ENCODE data around the gene PEX7. TPM values are rescaled to one million over a fixed set of nuclear protein-coding genes. Genes with fewer than 3 reads are reported as not detected.
"Not testable (repeated sequence)": the region's sequence is repeated elsewhere in the genome, so short reads cannot be mapped to it uniquely, and the experiment has no call there.

The PEX7 gene
- total RNA-seq, 1 donor from 2014 or later: 6.1 TPM

- no peak for FAIRE-seq
- no peak for DNase-seq (ENCODE audit: low spot score in 2 of 2)
These were observed 110.2 kb downstream of the PEX7 start for GRCh38 chr6:136932599-136932998.

GRCh38 chr6:136945072-136945471 lies 122.7 kb downstream of the PEX7 start:
- FAIRE-seq: no peak
- DNase-seq (ENCODE audit: low spot score in 2 of 2): no peak

GRCh38 chr6:136945711-136946121 lies 123.3 kb downstream of the PEX7 start:
- DNase-seq (ENCODE audit: low spot score in 2 of 2): no peak
- FAIRE-seq: no peak

- DNase-seq (ENCODE audit: low spot score in 2 of 2): no peak
These were observed 124.6 kb downstream of the PEX7 start for GRCh38 chr6:136947037-136947436.

GRCh38 chr6:136949957-136950356 lies 127.6 kb downstream of the PEX7 start:
- not testable (repeated sequence) for DNase-seq (ENCODE audit: low spot score in 2 of 2); FAIRE-seq

More at GRCh38 chr6:136947037-136947436, 124.6 kb downstream of the PEX7 start:
- FAIRE-seq: no peak

- FAIRE-seq (no peak), DNase-seq (ENCODE audit: low spot score in 2 of 2) (no peak)
These were observed 128.2 kb downstream of the PEX7 start for GRCh38 chr6:136950436-136951126.

GRCh38 chr6:136952714-136953260 lies 130.4 kb downstream of the PEX7 start:
- DNase-seq (ENCODE audit: low spot score in 2 of 2): no peak
- FAIRE-seq: no peak

- FAIRE-seq: no peak
- no peak for DNase-seq (ENCODE audit: low spot score in 2 of 2)
These were observed 132.7 kb downstream of the PEX7 start for GRCh38 chr6:136955123-136955522.

GRCh38 chr6:136956590-136957544 lies 134.5 kb downstream of the PEX7 start:
- FAIRE-seq: no peak
- DNase-seq (ENCODE audit: low spot score in 2 of 2): no peak

GRCh38 chr6:136958168-136958567 lies 135.8 kb downstream of the PEX7 start:
- DNase-seq (ENCODE audit: low spot score in 2 of 2) (no peak), FAIRE-seq (no peak)

GRCh38 chr6:136959471-136959891 lies 137.1 kb downstream of the PEX7 start:
- FAIRE-seq: no peak

GRCh38 chr6:136959935-136960334 lies 137.5 kb downstream of the PEX7 start:
- FAIRE-seq; DNase-seq (ENCODE audit: low spot score in 2 of 2): not testable (repeated sequence)

More at GRCh38 chr6:136959471-136959891, 137.1 kb downstream of the PEX7 start:
- no peak for DNase-seq (ENCODE audit: low spot score in 2 of 2)

GRCh38 chr6:136960781-136961180 lies 138.4 kb downstream of the PEX7 start:
- FAIRE-seq (no peak), DNase-seq (ENCODE audit: low spot score in 2 of 2) (no peak)

GRCh38 chr6:136961848-136962247 lies 139.5 kb downstream of the PEX7 start:
- DNase-seq (ENCODE audit: low spot score in 2 of 2): no peak
- no peak for FAIRE-seq

GRCh38 chr6:136962661-136963060 lies 140.3 kb downstream of the PEX7 start:
- no peak for FAIRE-seq
- no peak for DNase-seq (ENCODE audit: low spot score in 2 of 2)

- no peak for DNase-seq (ENCODE audit: low spot score in 2 of 2)
- no peak for FAIRE-seq
These were observed 140.9 kb downstream of the PEX7 start for GRCh38 chr6:136963259-136963658.

Small RNAs within 50 kb of the gene (small RNA-seq; reads per million reads assigned to genes)
- gene RF00019: not detected
- gene RF00443: not detected

Other genes starting within 250 kb of the PEX7 start
- 18.3 TPM for gene MAP3K5, start 30.1 kb upstream of the PEX7 start, total RNA-seq
- gene SLC35D3, start 99.7 kb downstream of the PEX7 start, total RNA-seq: 0.82 TPM
- gene IL20RA, start 222.4 kb downstream of the PEX7 start, total RNA-seq: 0.41 TPM